ENCODE results near the gene FAM20C. TPM values are rescaled to one million over a fixed set of nuclear protein-coding genes. Genes with fewer than 3 reads are reported as not detected.

The FAM20C gene
- total RNA-seq, 1 experiment from 2014 or later: 62.4 TPM

GRCh38 chr7:277228-277627 lies 84.9 kb downstream of the FAM20C start:
- intact Hi-C loops (cut with micrococcal nuclease; ENCODE audit: unreplicated experiment) (no loop called here), in situ Hi-C loops (cut with HindIII; ENCODE audit: low pct_unique_long_range_greater_than_20kb, low sequenced_read_pairs) (no loop called here)
- H3K36me3 ChIP-seq (ENCODE audit: control insufficient read depth, insufficient read depth, low read length): no peaks in the 10 kb centered on the region
- no peak overlapping the region for H3K27ac ChIP-seq (ENCODE audit: low read length)
- no peaks in the 10 kb centered on the region for H3K4me1 ChIP-seq (ENCODE audit: control insufficient read depth, insufficient read depth, low read length)
- no peak overlapping the region for H3K4me3 ChIP-seq (ENCODE audit: low read depth in 2 of 2, low read length in 2 of 2)
- no peaks in the 10 kb centered on the region for H3K9me3 ChIP-seq (ENCODE audit: control insufficient read depth, insufficient read depth, low read depth, low read length)
- H3K27me3 ChIP-seq (ENCODE audit: control insufficient read depth, insufficient read depth, low read length): peaks cover 4% of the 10 kb centered on the region; the same call in 1 of the 2 replicates
- POLR2A ChIA-PET: no interaction called here
- DNase-seq (ENCODE audit: low read depth, low spot score) (no peak), ATAC-seq (peak; percentile 47; the same call in 1 of the 2 replicates)
- BruUV-seq (replicated peaks): no TSS peak
- no peak for TF ChIP-seq SIN3A (IDR thresholded peaks at IDR 0.05; ENCODE audit: borderline replicate concordance, insufficient read depth, low read depth, low read length)
- TF ChIP-seq TCF7L2 (IDR thresholded peaks at IDR 0.05; ENCODE audit: low read depth, low read length): no peak
- no peak for TF ChIP-seq POLR2AphosphoS5 (IDR thresholded peaks at IDR 0.05; ENCODE audit: low read depth, low read length)
- TF ChIP-seq CTCF (IDR thresholded peaks at IDR 0.05): no peak
- TF ChIP-seq, protein P1, sequence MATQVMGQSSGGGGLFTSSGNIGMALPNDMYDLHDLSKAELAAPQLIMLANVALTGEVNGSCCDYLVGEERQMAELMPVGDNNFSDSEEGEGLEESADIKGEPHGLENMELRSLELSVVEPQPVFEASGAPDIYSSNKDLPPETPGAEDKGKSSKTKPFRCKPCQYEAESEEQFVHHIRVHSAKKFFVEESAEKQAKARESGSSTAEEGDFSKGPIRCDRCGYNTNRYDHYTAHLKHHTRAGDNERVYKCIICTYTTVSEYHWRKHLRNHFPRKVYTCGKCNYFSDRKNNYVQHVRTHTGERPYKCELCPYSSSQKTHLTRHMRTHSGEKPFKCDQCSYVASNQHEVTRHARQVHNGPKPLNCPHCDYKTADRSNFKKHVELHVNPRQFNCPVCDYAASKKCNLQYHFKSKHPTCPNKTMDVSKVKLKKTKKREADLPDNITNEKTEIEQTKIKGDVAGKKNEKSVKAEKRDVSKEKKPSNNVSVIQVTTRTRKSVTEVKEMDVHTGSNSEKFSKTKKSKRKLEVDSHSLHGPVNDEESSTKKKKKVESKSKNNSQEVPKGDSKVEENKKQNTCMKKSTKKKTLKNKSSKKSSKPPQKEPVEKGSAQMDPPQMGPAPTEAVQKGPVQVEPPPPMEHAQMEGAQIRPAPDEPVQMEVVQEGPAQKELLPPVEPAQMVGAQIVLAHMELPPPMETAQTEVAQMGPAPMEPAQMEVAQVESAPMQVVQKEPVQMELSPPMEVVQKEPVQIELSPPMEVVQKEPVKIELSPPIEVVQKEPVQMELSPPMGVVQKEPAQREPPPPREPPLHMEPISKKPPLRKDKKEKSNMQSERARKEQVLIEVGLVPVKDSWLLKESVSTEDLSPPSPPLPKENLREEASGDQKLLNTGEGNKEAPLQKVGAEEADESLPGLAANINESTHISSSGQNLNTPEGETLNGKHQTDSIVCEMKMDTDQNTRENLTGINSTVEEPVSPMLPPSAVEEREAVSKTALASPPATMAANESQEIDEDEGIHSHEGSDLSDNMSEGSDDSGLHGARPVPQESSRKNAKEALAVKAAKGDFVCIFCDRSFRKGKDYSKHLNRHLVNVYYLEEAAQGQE (IDR thresholded peaks at IDR 0.05; ENCODE audit: insufficient read depth in 1 of 2, low read depth in 2 of 2, low read length in 1 of 2): no peak
- CTCF ChIA-PET: no interaction called here

GRCh38 chr7:278081-278480 lies 85.7 kb downstream of the FAM20C start:
- no peak for DNase-seq (ENCODE audit: low read depth, low spot score)
- POLR2A ChIA-PET: no interaction called here
- no peaks in the 10 kb centered on the region for H3K4me1 ChIP-seq (ENCODE audit: control insufficient read depth, insufficient read depth, low read length)
- peaks cover 4% of the 10 kb centered on the region; the same call in 1 of the 2 replicates for H3K27me3 ChIP-seq (ENCODE audit: control insufficient read depth, insufficient read depth, low read length)
- no peaks in the 10 kb centered on the region for H3K36me3 ChIP-seq (ENCODE audit: control insufficient read depth, insufficient read depth, low read length)
- no peak overlapping the region for H3K27ac ChIP-seq (ENCODE audit: low read length)
- CTCF ChIA-PET: no interaction called here
- BruUV-seq (replicated peaks): no TSS peak
- no peaks in the 10 kb centered on the region for H3K9me3 ChIP-seq (ENCODE audit: control insufficient read depth, insufficient read depth, low read depth, low read length)
- no peak overlapping the region for H3K4me3 ChIP-seq (ENCODE audit: low read depth in 2 of 2, low read length in 2 of 2)
- no peak for TF ChIP-seq POLR2AphosphoS5 (IDR thresholded peaks at IDR 0.05; ENCODE audit: low read depth, low read length)
- TF ChIP-seq CTCF (IDR thresholded peaks at IDR 0.05): no peak
- no peak for TF ChIP-seq SIN3A (IDR thresholded peaks at IDR 0.05; ENCODE audit: borderline replicate concordance, insufficient read depth, low read depth, low read length)
- no peak for TF ChIP-seq TCF7L2 (IDR thresholded peaks at IDR 0.05; ENCODE audit: low read depth, low read length)
- TF ChIP-seq, protein P1 (IDR thresholded peaks at IDR 0.05; ENCODE audit: insufficient read depth in 1 of 2, low read depth in 2 of 2, low read length in 1 of 2): no peak
- in situ Hi-C loops (cut with HindIII; ENCODE audit: low pct_unique_long_range_greater_than_20kb, low sequenced_read_pairs) (no loop called here), intact Hi-C loops (cut with micrococcal nuclease; ENCODE audit: unreplicated experiment) (no loop called here)
- no peak for ATAC-seq

All from Panc1 (cell line).